Stimulated activated CD4-positive, alpha-beta T cell treated with anti-CD3 and anti-CD28 coated beads, Interleukin-12 subunit alpha, Interleukin-12 subunit beta, amount 100 ng/mL, for 24 hours (primary cell): ENCODE results near the gene RASGRF2.
"Not testable (repeated sequence)": the region's sequence is repeated elsewhere in the genome, so short reads cannot be mapped to it uniquely, and the experiment has no call there.

Experiments used
- DNase-seq, 2 experiments: peaks; one replicate each; pipeline ENCODE4 v3.0.0-alpha.2; 2020; ENCODE audit warnings: low read depth in 2 of 2

RASGRF2 gene

GRCh38 chr5:81020478-81021167 lies 60.5 kb downstream of the RASGRF2 start:
- no peak for DNase-seq

DNA sequence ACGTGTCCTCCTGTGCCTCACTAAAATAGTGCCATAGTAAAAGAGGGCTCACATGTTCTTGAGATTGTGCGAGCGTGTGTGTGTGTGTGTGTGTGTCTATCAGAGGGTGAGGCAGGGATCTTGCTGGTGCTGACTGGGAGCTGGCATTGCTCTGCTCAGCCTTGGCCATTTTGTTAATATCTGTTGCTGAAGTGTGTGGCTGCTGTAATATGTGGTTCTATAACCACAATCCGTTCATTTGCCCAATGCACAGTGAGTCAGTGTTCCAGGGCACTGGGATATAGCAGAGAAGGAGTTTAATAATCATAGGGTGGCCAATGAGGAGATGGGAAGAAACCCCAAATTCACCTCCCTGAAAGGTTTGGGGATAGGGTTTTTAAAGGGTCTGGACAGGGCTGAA lies 61.3 kb downstream of the RASGRF2 start:
- no peak for DNase-seq

- no peak for DNase-seq
Measured at GRCh38 chr5:81021951-81022687, 62.0 kb downstream of the RASGRF2 start.

- DNase-seq: no peak
Measured at GRCh38 chr5:81022688-81023084, 62.5 kb downstream of the RASGRF2 start.

DNA sequence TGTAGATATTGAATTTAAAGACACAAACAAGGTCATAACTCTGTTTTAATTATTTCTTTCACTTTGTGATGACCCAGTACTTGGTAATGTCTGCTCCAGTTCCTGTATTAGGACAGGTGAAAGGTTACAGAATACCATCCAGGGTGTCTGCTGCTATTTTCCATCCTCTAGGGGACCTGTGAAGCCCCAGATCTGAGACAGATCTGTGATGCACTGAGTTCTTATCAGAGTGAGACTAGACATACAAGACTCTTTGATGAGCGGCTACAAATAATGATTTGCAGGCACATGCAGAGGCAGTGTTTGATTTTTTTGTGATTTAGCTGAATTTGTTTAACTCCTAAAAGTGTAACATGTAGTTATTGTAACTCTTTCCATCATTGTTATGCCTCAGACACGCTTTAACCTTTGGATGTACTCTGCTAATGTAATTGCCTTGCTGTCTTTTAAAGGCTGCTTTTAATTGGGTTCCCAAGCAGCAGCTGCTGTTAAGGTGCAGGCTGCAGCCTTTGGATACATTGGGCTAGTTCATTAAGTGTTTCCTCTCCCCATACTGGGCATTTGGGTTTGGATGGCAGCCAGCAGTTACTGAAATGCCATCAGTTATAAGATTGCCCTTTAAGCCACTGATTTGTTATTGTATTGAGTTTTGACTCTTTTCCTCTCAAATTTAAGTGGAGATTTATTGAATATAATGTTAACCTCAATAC lies 63.3 kb downstream of the RASGRF2 start:
- no peak for DNase-seq

DNA sequence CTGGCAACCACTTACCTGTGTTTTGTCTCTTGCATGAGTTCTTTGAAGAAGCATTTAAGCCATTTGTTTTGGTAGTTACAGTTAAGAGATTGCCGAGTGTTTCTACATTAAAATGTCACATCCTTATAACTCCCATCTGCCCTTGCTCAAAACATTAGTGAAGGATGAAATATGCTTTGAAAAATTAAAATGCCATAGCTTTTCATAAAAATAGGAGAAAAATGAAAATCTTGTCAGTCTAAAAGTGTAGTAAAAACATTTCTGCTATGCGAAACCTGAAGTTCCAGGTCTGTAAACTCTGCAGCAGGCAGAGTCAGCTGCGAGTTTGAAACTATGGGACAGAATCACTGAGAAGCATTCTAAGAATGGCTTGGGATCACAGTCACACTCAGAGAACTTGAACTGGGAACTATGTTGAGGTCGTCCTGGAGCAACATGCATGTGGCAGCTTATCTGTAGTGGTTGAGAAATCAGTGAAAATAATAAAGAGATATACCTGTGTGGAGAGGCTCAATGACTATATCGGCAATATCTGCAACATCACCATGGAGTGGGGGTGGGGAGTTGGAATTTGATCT lies 67.4 kb downstream of the RASGRF2 start:
- DNase-seq: no peak

- DNase-seq: not testable (repeated sequence)
Measured at GRCh38 chr5:81028888-81029287, 68.7 kb downstream of the RASGRF2 start.

- DNase-seq: not testable (repeated sequence)
Measured at GRCh38 chr5:81029736-81030135, 69.6 kb downstream of the RASGRF2 start.

GRCh38 chr5:81030236-81031034 lies 70.3 kb downstream of the RASGRF2 start:
- DNase-seq: not testable (repeated sequence)

DNA sequence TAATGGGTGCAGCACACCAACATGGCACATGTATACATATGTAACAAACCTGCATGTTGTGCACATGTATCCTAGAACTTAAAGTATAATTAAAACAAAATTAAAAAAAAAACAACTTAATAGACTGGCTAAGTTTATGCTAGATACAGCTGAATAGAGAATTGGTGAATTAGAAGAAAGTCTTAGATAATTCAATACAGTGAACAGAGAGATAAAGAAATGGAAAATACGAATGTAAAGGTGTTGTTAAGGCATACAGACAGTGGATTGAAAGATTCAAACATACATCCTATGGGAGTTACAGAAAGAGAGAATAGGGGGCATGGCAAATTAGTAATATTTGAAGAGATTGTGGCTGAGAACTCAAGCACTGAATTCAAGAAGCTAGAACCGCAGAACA lies 75.4 kb downstream of the RASGRF2 start:
- DNase-seq: no peak

DNA sequence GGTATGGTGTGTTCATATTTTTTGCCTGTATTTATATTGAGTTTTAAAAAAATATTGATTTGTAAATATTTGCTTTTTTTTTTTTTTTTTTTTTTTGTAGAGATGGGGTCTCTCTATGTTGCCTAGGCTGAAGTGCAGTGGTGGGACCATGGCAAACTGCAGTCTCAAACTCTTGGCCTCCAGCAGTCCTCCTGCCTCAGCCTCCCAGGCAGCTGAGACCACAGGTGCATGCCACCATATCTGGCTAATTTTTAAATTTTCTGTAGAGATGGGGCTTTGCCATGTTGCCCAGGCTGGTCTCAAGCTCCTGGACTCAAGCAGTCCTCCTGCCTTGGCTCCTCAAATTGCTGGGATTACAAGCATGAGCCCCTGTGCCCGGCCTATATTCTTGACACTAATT lies 78.3 kb downstream of the RASGRF2 start:
- DNase-seq: no peak

DNA sequence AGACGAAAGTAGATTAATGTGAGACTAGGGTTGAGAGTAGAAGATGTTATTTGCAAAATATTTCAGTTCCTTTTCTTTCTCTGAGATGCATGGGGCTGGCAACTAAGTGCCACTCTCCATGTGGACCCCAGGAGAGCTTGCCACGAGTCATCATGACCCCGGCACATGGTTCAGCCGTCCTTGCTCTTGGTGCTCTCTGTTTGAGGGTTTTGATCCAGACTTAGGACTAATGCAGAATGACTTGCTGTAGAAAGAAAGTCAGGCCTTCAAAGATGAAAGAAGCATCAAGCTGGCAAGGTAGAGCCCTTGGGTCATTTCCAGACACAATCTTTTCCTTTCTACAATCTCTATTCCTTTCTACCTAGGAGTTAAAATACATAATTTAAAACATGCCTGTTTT lies 84.7 kb downstream of the RASGRF2 start:
- DNase-seq: no peak

DNA sequence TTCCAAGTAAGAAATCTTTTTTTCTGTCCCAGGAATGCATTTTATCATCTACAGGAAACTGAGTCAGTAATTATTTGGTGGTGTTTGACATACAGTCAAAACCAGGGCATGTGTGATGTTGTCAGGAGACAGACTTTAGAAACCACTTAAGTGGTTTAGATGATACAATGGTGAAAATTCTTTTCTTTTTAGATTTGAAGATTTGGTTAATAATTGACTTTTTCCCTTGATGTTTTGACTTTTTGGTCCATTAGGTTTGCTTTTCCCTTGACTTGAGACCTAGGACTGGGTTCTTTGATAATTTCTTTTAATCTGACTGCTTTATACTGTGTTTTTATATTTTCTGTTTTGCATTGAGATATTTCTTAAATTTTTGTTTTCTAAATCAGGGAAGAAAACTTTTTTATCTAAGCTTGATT lies 85.2 kb downstream of the RASGRF2 start:
- no peak for DNase-seq

DNA sequence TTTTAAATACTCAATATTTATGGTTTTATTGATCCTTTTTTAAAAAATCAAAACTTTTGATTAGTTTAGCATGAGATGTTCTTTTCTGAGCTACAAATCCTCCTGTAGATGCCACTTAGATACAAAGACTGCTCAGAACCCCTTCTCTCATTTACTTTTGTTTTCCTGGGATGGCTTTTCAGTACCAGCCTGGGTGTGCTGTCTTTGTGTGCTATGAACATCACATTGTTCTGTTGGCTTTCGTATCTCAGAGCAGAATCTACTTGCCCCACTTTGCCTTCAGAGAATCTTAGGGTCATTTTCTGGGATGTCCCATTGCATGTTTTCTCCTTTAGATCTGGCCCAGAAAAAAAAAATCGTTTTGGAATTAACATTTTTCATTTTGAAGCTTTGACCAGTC lies 85.9 kb downstream of the RASGRF2 start:
- no peak for DNase-seq

DNA sequence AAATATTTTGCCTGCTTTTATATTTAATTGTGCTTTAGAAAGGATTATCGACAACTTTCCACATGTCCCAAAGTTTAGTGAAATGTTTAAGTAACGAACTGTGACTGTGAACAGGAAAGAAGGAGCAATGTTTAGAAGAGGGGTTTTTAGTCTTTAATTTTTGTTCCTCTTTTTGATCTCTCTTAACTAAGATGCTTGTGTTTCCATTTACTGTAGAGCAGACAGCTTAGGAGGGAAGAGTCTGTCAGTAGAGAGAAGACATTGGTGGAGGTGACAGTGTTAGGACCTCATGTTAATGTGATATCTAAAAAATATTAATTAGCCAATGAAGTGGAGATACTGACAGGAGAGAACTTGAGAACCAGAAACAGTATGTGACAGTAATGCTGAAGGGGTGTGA lies 92.2 kb downstream of the RASGRF2 start:
- no peak for DNase-seq

DNA sequence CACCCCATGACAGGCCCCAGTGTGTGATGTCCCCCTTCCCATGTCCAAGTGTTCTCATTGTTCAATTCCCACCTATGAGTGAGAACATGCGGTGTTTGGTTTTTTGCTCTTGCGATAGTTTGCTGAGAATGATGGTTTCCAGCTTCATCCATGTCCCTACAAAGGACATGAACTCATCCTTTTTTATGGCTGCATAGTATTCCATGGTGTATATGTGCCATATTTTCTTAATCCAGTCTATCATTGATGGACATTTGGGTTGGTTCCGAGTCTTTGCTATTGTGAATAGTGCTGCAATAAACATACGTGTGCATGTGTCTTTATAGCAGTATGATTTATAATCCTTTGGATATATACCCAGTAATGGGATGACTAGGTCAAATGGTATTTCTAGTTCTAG lies 93.1 kb downstream of the RASGRF2 start:
- not testable (repeated sequence) for DNase-seq

DNA sequence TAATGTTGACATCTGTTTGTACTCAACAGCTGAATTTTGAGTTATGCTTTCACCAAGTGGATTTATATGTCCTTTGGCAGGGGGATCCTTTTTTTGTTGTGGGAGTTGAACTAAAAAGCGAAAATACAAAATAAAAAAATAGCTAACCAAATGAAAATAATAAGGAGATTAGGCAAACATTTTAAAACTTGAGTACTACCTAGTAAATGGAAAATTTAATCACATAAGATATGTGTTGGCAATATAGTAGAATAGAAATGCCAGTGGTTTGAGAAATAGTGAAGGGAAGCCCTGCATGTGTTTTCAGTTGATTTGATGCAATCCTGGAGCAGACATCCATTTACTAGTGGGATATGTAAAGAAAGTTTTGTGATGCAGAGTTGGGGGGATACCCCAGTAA lies 98.0 kb downstream of the RASGRF2 start:
- no peak for DNase-seq

GRCh38 chr5:81065492-81065891 lies 105.3 kb downstream of the RASGRF2 start:
- DNase-seq: no peak

GRCh38 chr5:81066102-81066501 lies 105.9 kb downstream of the RASGRF2 start:
- no peak for DNase-seq

DNA sequence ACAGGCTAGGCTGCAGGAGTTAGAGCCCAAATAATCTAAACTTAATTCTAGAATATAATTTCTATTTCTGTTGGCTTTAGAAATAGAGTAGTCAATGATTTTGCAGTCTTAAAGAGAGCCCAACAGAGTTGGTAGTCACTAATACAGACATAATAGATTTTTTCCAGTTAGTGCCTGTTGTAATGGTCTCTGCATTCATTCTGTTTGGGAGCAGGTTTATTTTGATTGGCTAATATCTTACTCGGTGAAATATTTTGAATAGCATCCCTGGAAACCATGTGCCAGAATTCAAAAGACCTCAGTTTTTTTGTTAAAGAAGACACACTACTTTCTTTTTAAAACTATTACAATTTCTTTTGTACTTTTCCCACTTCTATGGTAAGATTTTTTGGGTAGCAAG lies 107.2 kb downstream of the RASGRF2 start:
- no peak for DNase-seq

DNA sequence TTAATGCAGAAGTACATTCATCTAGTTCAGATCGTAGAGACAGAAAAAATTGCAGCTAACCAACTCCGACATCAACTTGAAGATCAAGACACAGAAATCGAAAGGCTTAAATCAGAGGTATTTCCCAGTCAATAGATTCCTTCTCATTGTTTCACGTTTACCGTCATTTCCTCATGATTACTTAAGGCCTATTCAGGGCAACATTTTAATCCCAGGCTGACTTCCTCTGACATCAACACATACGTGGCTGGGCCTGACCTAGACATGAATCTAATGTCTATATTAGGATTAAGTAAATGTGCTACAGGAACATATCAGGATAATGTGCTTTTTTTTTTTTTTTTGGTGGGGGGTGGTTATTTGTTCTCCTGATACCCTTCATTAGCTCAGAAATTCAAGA lies 107.9 kb downstream of the RASGRF2 start:
- no peak for DNase-seq

- no peak for DNase-seq
Measured at GRCh38 chr5:81068635-81069034, 108.5 kb downstream of the RASGRF2 start.
